NCI-H1694 treated with DMSO at 0.1 percent for 48 hours (cell line): ENCODE measurements around the gene APLF.

ENCODE experiments used
- DNase-seq: peaks from one replicate; lab custom pipeline; 2025; lab: John Stamatoyannopoulos, UW

The APLF gene, protein sequence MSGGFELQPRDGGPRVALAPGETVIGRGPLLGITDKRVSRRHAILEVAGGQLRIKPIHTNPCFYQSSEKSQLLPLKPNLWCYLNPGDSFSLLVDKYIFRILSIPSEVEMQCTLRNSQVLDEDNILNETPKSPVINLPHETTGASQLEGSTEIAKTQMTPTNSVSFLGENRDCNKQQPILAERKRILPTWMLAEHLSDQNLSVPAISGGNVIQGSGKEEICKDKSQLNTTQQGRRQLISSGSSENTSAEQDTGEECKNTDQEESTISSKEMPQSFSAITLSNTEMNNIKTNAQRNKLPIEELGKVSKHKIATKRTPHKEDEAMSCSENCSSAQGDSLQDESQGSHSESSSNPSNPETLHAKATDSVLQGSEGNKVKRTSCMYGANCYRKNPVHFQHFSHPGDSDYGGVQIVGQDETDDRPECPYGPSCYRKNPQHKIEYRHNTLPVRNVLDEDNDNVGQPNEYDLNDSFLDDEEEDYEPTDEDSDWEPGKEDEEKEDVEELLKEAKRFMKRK

DNA sequence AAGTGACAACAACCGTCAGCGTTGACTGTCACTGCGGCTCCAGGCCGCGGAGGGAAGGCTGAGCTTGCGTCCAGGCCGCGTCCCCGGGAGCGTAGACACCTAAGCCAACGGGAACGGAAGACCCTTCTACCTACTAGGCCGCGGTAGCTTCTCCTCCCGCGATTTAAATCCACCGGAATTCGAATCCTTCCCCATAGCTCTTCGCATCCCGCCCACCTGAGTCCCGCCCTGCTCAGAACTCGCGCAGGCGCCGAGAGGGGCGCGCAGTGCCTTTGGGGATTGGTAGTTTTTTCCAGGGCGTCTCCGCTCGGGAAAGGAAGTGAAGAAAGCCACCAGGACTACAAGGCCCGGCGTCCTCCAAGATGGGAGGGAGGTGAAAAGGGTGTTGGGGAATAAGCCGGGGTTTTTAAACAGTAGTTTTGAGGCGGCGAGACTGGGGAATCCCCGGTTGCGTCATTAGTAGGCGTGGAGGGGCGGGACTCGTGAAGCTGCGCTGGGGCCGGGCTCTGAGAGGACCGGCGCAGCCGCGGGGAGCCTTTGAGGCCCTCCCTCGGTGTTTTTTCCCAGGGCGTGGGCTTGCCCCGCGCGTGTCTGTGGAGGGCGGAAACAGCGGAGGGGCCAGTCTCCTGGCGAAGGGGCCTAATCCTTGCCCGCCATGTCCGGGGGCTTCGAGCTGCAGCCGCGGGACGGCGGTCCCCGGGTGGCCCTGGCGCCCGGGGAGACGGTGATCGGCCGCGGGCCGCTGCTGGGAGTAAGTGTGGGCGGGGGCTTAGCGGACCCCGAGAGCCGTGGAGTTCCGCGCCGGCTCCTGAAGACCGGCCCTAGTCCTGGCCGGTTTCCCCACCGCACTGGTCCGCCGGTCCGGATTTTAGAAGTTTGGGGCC lies at the start of gene APLF, which contains the start of gene FBXO48:
TSS of gene APLF (plus strand) at position 509 of the 884 bp plus-strand sequence. CDS start at position 656, 147 bp downstream.
TSS of gene FBXO48 (minus strand) at position 218 of the 884 bp plus-strand sequence. CDS start 2,149 bp downstream, outside the sequence.
- DNase-seq: peak; percentile 98

DNA sequence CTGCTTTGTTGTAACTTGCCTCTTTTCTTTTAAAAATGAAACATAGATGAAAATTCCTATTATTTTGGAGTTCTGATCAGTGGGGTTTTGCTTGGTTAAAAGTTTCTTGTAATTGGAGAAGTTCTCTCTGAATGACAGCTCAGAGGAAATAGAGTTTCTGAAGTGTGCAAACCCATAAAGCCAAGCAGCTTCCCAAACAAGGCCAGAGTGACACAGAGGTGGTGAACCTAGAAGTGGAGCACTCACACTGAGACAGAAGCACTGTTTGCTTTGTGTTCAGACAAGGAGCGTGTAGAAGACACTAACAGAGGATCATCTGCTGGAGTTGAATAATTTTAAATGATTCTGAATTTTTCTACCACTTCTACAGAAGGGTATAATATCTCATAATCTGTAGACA lies 49.5 kb upstream of the APLF start:
- no peak for DNase-seq

DNA sequence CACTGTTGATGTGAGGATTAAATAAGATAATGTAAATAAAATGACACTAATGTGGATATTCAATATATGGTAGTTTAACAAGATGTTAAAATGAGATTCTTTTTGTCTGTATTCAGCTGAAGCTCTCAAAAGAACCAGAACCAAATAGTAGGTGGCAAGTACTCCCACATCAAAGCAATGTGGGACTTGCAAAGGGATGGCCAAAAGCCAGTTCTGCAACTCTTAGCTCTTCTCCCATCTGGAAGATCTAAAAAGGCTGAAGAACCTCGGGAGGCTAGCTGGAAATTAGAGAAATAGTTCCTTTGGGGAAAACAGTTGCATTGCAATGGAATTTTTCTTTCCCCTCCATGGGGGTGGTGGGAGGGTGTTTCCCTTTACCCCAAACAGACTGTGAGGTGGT lies 49.0 kb upstream of the APLF start:
- DNase-seq: no peak

DNA sequence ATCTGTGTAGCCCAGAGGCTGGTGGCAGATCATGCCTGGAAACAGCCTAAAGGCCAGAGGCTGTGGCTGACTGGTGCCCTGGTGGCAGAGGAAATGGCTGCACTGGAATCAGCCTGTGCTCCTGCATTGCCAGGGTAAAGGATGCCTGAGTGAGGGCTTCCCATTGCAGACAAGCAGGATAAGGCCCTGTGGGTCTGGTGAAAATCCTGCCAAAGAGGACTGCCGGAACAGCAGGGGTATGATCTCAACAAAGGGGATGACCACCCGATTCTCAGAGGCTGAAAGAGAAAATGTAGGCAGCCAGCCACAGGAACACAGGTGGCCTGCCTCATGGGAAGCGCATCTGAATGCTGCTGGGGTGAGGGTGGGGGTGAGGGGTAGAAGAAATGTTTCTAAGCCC lies 48.5 kb upstream of the APLF start:
- no peak for DNase-seq

DNA sequence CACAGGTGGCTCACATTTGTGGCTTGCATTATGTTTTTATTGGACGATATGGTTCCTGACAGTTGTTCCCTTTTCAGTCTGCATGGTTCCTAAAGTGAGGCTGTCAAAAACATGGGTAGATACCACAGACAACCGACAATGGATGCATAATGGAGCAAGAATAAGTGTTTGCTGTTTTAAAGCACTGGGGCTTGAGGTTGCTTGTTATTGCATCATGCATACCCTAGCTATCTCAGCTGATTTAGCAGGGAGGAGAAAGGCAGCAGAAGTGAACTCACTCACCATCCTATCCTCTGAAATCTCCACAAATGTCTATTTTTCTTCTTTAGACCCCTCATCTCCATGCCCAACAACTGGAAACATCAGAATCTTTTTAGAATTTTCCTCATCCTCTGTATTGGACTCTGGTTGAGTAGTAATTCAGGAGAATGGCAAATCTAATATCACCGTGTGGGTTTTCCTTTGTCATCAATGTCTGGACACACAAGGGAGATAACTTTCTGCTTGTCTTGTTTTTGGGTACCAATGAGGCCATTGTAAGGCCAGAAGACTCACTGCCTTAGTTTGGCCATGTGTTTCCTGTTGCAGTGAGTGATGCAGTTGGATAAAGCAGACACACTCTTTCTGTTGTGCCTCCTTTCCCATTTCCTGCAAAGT lies 47.0 kb upstream of the APLF start:
- no peak for DNase-seq

DNA sequence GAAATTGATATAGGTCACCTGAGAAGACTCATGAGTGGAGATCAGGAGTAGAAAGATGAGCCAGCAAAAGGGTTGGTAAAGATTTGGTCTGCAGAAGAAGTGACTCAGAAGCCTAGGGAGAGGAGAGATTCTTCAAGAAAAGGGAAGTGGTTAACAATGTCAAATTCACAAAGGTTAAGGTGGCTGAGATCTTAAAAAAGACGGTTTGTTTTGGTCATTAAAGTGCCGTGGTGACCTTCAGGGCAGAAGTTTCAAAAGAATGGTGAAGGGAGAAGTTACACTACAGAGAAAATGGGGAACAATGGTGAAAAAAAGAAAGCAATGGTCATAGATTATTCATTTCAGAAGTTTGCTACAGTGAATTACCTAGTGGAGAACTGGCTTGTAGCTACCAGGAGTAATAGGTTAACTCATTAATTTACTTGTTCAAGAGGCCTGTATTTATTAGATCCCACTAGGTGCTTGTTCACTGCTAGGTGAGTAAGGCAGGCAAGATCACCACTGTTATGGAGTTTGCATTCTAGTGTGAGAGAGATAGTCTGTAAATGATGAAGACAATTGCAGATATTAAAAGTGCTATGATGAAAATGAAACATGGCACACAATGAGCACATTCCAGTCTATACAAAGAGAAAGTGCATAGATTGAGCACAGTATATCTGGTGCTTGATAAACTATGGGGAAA lies 43.3 kb upstream of the APLF start:
- DNase-seq: no peak

DNA sequence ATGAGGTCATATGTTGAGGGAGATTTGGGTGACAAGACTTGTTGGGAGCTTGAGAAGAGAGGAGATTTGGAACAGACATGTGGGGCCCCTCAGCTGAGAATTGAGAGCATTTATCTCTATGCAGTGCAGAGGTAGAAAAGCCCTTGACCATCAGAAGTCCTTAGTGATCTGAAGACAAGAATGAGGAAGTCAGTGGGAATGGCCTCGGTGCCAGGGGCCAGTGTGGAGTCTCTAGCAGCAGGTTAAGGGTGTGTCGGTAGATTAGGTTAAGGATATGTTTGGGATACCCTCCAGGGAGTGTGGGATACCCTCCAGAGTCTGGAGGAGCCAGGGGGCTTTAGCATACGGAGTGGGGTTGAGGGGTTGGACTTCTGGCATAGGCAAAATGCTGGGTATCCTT lies 41.9 kb upstream of the APLF start:
- DNase-seq: no peak

DNA sequence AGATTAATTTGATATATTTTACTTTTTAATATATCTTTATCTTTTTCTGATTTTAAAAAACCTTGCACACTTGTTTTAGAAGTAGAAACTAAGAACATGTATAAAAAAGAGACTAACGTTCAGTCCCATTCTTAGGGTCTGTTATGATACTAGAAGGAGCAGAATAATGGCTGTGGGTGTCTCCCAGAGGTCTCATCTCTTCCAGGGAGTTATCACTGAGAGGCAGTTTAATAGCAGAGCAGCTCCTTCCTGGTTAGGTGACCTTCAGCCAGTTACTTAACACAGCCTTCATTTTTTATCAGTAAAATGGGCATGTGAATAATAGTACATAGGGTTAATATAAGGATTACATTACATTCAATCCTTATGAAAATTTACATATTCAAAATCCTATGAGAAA lies 40.9 kb upstream of the APLF start:
- DNase-seq: no peak

DNA sequence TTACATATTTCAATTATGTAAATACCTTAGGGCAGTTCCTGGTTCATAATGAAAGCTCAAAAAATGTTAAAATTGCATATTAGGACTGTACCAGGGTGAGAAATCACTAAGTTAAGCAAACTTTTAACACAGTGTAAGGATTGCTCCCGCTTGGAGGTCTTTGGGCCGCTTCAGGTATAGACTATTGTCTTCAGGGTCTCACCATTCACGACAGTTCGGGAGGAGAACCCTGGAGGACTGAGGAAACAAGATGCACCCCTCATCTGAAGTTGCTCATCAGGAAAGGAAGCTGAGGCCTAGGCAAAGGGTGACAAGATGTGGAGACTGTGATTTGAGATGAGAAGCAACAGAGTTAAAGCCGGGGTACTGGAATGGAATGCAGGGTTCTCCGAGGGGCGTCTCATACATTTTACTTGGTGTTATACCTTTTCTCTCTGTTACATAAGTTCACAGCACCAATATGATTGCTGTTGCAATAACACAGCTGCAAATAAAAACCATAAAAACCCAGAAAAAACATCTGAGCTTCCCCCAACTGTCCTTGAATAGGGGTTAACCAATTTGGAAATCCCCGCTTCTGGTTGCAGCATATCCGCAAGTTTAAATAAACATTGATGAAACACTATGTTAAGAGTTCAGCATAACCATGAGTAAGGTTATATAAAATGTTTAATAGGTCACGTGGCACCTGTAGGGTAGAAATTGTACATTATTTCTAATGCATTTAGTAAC lies 40.4 kb upstream of the APLF start:
- DNase-seq: no peak

DNA sequence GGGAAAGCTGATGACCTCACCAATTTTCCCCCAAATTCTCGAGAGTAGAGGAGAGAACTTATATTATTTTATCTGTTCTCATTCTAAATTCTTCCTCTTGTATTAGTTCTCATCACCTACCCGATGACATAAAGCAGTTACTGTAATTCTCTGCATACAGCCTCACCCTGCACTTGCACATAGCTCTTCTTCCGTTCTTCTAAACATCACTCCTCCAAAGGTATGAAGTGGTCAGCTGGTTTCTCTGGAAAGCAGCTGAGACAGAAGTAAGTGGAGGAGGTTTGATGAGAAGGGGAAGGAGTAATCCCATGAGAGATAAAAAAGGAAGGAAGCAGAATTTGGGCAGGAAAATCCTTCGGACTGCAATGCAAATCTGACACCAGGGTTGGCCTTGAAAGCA lies 39.3 kb upstream of the APLF start:
- DNase-seq: no peak

DNA sequence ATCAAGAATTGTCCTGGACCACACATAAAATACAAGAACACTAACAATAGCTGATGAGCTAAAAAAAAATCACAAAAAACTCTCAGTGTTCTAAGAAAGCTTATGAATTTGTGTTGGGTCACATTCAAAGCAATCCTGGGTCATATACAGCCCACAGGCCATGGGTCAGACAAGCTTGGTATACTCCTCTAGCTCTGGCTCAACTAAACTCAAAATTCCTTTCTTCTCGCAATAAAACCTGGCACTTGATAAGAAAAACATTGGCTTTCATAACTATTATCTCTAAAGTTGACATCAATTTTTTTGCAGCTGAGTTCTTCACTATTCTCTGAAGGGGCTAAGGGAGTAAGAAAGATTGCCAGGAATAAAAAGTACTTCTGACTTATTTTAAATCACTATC lies 38.6 kb upstream of the APLF start:
- no peak for DNase-seq

DNA sequence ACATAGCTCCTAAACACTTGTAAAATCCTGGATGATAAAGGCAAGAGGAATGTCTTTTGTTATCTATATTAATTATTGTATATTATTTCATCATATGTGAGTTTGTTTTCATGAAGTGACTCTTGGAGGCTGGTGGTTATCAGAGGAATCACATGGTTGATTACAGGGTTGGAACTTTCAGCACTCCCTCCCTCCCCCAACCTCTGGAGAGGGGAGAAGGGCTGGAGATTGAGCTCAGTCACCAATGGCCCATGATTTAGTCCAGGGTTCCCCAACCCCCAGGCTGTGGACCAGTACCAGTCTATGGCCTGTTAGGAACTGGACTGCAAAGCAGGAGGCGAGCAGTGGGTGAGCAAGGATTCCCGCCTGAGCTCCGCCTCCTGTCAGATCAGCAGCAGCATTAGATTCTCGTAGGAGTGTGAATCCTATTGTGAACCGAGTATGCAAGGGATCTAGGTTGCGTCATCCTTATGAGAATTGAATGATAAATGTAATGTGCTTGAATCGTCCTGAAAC lies 38.0 kb upstream of the APLF start:
- no peak for DNase-seq

DNA sequence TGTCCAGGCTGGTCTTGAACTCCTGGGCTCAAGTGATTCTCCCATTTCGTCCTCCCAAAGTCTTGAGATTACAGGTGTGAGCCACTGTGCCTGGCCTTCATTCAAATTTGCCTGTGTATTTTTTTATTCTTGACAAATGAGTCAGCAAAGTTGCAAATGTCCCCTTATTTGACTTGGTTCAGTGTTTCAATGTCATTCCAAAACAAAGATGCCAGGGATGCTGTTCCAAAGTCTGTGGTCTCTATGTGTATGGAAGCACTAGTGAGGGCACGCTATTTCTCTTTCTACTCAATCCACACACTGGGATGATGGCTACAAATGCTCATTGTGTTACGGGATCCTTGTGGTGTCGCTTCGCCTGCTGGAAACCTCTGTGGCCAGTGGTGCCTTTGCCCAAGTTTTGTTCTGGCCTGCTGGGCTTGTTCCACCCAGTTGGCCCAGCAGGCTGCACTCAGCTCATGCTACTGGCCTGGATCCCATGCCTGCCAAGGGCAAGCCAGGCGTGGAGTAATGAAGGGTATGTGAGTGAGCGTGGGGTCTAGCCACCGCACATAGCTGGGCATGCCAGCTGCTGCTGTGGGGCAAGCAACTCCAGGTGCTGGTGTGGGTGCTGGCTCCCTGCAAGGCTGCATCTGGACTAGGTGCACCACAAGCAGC lies 35.9 kb upstream of the APLF start:
- no peak for DNase-seq

DNA sequence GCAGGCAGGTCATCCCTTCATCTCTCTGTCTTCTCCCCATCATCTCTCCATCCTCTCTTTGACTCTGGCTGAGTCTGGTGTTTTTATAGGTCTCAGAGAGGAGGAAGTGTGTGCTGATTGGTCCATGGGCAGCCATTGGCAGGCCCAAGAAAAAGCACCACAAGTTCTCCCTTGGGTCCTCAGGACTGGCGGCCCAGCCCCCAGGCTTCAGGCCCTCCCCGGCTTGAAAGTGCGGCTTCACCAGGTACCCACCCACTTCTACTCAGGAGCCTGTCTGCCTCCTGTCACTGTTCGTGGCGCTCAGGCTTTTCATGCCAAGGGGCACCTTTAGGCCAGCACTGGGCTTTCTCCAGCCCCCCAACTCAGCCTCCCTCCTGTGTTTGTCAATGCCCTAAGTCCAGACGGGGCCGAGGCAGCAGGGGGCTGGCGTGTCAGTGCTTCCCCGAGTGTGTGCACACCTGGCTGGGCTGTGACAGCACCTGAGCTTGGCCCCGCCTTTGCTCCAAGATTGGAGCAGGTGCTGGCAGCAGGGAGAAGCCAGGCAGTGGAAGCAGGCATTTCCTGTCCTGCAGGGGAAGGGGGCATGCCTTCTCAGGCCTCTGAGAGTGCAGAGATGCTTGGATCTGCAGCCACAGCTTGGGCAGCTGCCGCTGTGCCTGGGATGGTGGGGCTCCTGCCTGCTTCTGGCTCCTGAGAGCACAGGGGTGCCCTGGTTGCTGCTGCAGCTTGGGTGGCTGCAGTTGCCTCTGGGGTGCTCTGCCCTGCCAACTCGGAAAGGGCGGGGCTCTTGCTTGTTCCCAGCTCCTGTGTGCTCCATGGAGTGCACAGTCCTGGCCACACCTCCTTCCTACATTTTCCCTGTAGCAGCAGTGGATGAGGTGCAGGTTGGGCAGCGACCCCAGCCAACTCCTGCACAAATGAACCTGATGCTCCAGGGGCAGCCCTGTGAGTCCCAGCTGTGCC lies 34.4 kb upstream of the APLF start:
- DNase-seq: no peak

DNA sequence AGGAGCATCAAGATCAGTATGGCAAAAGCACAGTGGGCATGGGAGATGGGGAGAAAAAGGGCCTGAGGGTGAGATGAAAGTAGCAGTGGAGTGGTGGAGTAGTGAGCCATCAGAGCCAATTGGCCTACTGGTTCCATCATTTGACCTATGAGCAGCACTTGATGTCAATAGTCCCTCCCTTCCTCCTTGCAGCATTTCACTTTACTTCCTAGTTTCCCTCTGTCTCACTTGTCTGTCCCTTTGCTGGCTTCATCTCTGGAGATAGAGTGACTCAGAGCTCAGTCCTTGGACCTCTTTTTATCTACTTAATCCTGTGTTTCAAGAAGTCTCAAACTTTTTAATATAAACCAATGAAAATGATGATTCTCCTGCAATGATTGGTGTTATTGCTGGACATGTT lies 32.4 kb upstream of the APLF start:
- DNase-seq: no peak

DNA sequence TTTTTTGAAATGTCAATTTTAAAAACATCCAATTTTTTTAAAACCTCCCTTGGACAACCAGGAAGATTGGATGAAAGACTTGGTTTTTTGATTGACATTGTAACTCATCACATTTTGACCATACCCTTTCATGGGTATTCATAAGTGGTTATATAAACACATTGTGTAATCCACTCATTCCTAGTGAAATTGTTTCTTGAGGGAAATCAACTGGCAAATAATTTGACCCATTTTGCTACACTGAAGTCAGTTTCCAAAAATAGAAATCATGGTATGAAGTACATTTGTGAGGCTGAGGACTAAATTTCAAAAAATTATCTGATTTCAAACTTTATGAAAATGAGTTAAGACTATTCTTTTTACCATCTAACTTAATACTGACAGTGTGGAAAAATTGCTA lies 31.8 kb upstream of the APLF start:
- DNase-seq: no peak

DNA sequence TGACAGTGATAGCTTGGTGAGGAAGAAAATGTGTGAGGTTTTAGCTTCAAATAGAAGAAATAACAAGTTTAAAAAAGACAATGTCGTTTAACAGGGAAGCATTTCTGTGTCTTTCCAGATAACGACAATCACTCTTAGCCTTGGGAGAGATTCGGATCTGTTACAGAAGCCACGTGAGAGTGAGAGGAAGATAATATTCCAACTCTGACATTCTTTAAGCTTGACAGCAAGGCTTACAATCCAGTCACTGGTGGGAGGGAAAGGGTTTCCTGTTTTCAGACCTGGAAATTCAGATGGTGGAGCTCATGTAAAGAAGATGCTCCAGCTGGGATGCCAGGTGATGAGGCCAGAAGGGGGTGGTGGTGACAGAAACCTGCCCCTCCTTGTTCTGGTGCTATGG lies 31.1 kb upstream of the APLF start:
- DNase-seq: no peak

DNA sequence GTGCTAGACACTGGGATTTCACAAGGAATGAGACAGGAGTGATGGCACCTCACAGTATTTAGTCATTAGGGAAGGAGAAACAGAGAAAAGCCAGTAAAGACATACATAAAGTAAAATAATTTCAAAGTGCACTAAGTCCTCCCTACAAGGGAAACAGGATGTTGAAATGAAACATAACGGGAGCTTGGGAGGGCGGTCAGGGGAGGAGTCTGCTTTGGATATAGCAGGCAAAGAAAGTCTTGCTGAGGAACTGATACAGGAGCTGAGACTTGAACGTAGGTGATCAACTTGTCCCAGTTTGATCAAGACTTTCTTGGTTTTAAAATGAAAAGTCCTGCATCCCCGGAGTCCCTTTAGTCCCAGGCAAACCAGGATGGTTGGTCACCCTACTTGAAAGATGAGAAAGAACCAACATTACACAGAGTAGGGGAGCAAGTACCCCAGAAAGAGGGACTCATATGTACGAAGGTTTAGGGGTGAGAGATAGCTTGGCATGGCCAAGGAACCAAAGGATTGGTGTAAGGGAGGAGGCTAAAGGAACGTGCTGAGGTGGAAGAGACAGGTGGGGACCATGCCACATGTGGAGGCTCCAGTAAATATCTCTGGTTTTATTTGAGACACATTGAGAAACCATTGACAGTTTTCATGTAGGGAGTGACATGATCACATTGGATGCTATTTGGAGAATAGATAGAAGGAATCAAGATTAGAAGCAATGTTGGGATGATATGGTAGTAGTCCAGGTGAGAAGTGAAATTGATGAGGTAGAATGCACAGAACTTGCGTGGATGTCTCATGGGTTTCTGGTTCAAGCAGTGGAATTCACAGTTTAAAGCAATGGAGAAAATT lies 28.7 kb upstream of the APLF start:
- DNase-seq: no peak
